DOHH2 (cell line): ENCODE data around the gene DOP1B.

Experiments used
- H3F3A ChIP-seq: fragments of 200-600 bp; sonication (generic), shearing (Covaris generic); 2 replicates; pipeline ENCODE4 v1.6.0; 2016; ENCODE audit warnings: antibody characterized with exemption, mild to moderate bottlenecking; ENCODE audit not compliant: control insufficient read depth, insufficient read depth
- H3K27ac ChIP-seq: fragments of 200-600 bp; sonication (generic); 2 replicates; pipeline ENCODE4 v1.5.1; 2014; ENCODE audit warnings: low read depth, mild to moderate bottlenecking, low read length, moderate library complexity
- H3K27me3 ChIP-seq: fragments of 200-600 bp; sonication (generic); 2 replicates; pipeline ENCODE4 v1.6.1; 2014; ENCODE audit warnings: mild to moderate bottlenecking, low read length, mixed read lengths; ENCODE audit not compliant: control insufficient read depth
- H3K36me3 ChIP-seq: fragments of 200-600 bp; sonication (generic); 2 replicates; pipeline ENCODE4 v1.6.1; 2014; ENCODE audit warnings: mild to moderate bottlenecking, low read length, moderate library complexity, mixed read lengths; ENCODE audit not compliant: control insufficient read depth
- H3K4me1 ChIP-seq: fragments of 200-600 bp; sonication (generic); 2 replicates; pipeline ENCODE4 v1.6.1; 2014; ENCODE audit warnings: mild to moderate bottlenecking, low read length, mixed read lengths; ENCODE audit not compliant: control insufficient read depth
- H3K4me2 ChIP-seq: fragments of 200-600 bp; sonication (generic); 2 replicates; pipeline ENCODE4 v1.6.0; 2014; ENCODE audit warnings: mild to moderate bottlenecking, low read length, moderate library complexity
- H3K4me3 ChIP-seq: fragments of 200-600 bp; sonication (generic); 2 replicates; pipeline ENCODE4 v1.5.1; 2014; ENCODE audit warnings: mild to moderate bottlenecking, low read length, mixed read lengths
- H3K79me2 ChIP-seq: fragments of 200-600 bp; sonication (generic); 2 replicates; pipeline ENCODE4 v1.6.1; 2014; ENCODE audit warnings: mild to moderate bottlenecking, low read length, mixed read lengths; ENCODE audit not compliant: control insufficient read depth
- H3K9me2 ChIP-seq: fragments of 200-600 bp; sonication (generic); replicated peaks from 2 replicates; pipeline ENCODE4 v1.6.1; 2014; ENCODE audit warnings: mild to moderate bottlenecking, low read length, mixed read lengths; ENCODE audit not compliant: control insufficient read depth
- H3K9me3 ChIP-seq: fragments of 200-600 bp; sonication (generic); 2 replicates; pipeline ENCODE4 v1.6.1; 2014; ENCODE audit warnings: antibody characterized with exemption, low read length, mixed read lengths; ENCODE audit not compliant: control insufficient read depth, insufficient read depth
- H4K20me1 ChIP-seq: fragments of 200-600 bp; sonication (generic); 2 replicates; pipeline ENCODE4 v1.6.0; 2014; ENCODE audit warnings: low read depth, mild to moderate bottlenecking, antibody characterized with exemption, low read length, moderate library complexity; ENCODE audit not compliant: control insufficient read depth, insufficient read depth
- EZH2phosphoT487 ChIP-seq: fragments of 200-600 bp; sonication (generic); IDR thresholded peaks from 2 replicates; pipeline ENCODE4 v1.6.1; 2017; ENCODE audit warnings: borderline replicate concordance, mild to moderate bottlenecking, antibody characterized with exemption, low read length, moderate library complexity, mixed read lengths
- TF ChIP-seq, protein P1 (sequence below): fragments of 200-600 bp; sonication (generic); IDR thresholded peaks from one replicate; pipeline ENCODE4 v1.5.1; 2014; ENCODE audit warnings: antibody characterized with exemption, mild to moderate bottlenecking, low read depth, low read length; ENCODE audit not compliant: poor library complexity, severe bottlenecking

The DOP1B gene

DNA sequence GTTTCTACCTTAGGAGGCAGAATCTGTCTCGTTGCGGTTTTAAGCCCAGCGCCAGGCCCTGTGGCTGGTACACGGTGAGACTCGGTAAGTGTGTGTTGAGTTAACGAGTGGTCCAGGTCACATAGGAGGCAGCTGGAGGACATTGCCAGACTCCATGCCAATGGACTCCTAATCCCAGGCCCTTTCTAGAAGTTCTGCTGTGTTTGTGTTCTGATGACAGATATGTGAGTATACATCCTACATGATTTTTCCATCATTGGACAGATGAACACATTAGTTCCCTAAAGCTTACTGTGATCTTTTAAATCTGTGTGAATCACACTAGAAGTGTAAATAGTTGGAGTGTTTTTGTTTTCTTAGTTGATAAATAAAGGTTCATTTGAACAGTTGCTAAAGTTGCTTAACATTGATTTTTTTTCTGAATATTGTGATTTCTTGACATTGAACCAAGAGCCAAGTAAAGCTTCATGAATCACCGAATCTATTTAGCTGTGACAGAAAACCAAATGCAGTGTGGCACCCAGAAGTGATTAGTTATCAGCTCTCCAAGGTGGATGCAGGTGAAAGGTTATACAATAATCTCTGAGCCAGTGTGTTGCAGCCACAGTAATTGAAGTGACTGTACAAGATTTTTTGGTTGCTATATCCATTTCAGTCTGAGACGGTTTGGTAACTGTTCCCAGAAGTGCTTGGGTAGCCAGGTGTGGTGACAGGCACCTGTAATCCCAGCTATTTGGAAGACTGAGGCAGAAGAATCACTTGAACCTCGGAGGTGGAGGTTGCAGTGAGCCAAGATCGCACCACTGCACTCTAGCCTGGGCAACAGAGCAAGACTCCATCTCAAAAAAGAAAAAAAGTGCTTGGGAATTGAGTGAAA lies 46.3 kb downstream of the DOP1B start:
- Histone ChIP-seq H4K20me1 (no peaks in the 10 kb centered on the region), H3K27ac (no peak overlapping the region), H3K9me3 (no peaks in the 10 kb centered on the region), H3K27me3 (no peaks in the 10 kb centered on the region), H3K4me2 (no peak overlapping the region), H3K4me1 (no peaks in the 10 kb centered on the region), H3K79me2 (no peaks in the 10 kb centered on the region), H3F3A (no peaks in the 10 kb centered on the region), H3K36me3 (no peaks in the 10 kb centered on the region), H3K9me2 (no peaks in the 10 kb centered on the region), H3K4me3 (no peak overlapping the region)
- TF ChIP-seq, protein P1, sequence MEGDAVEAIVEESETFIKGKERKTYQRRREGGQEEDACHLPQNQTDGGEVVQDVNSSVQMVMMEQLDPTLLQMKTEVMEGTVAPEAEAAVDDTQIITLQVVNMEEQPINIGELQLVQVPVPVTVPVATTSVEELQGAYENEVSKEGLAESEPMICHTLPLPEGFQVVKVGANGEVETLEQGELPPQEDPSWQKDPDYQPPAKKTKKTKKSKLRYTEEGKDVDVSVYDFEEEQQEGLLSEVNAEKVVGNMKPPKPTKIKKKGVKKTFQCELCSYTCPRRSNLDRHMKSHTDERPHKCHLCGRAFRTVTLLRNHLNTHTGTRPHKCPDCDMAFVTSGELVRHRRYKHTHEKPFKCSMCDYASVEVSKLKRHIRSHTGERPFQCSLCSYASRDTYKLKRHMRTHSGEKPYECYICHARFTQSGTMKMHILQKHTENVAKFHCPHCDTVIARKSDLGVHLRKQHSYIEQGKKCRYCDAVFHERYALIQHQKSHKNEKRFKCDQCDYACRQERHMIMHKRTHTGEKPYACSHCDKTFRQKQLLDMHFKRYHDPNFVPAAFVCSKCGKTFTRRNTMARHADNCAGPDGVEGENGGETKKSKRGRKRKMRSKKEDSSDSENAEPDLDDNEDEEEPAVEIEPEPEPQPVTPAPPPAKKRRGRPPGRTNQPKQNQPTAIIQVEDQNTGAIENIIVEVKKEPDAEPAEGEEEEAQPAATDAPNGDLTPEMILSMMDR = no peak
- no peak for TF ChIP-seq EZH2phosphoT487

DNA sequence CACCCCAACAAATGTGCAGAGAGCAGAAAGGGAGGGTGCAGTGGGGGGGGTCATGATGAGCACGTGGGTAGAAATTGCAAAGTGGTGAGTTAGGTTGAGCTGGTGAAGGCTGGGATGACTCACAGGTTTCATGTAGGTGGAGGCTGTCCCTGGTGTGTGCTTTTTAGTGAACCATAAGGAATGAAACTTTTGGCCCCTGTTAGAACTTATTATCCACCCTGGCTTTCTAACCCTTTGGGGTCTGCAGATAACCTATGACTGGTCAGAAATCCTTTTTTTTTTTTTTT lies 46.9 kb downstream of the DOP1B start:
- no peaks in the 10 kb centered on the region for H4K20me1 ChIP-seq
- no peak overlapping the region for H3K4me3 ChIP-seq
- H3K79me2 ChIP-seq = no peaks in the 10 kb centered on the region
- H3K4me2 ChIP-seq = no peak overlapping the region
- TF ChIP-seq, protein P1 = no peak
- no peak for TF ChIP-seq EZH2phosphoT487
- H3K36me3 ChIP-seq = no peaks in the 10 kb centered on the region
- no peaks in the 10 kb centered on the region for H3K9me2 ChIP-seq
- no peaks in the 10 kb centered on the region for H3K4me1 ChIP-seq
- H3K27me3 ChIP-seq = no peaks in the 10 kb centered on the region
- H3F3A ChIP-seq = no peaks in the 10 kb centered on the region
- H3K27ac ChIP-seq = no peak overlapping the region
- no peaks in the 10 kb centered on the region for H3K9me3 ChIP-seq

DNA sequence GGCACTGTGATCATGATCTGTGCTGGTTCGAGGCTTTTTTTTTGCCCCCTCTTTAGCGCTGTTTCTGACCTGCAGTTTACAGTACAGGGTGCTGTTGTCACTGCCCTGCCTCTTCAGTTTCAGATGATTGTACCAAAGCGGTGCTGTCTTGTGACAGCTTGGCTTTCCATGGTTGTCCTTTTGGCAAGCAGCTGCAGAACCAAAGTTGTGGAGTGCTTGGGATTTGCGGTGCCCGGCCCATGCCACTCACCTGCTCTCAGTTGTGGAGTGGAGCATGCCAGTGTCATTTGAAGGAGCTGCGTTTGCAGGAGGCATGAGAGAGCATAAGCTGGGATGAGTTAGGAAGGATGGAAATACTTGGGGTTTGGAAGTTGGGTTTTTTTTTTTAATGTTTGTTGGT lies 48.4 kb downstream of the DOP1B start:
- Histone ChIP-seq H3K27me3 (no peaks in the 10 kb centered on the region), H3K36me3 (no peaks in the 10 kb centered on the region), H4K20me1 (no peaks in the 10 kb centered on the region), H3K27ac (no peak overlapping the region), H3K9me2 (no peaks in the 10 kb centered on the region), H3K4me1 (no peaks in the 10 kb centered on the region), H3K4me2 (no peak overlapping the region), H3K79me2 (no peaks in the 10 kb centered on the region), H3K9me3 (no peaks in the 10 kb centered on the region), H3F3A (no peaks in the 10 kb centered on the region), H3K4me3 (no peak overlapping the region)
- no peak for TF ChIP-seq EZH2phosphoT487
- TF ChIP-seq, protein P1 = no peak
